IPS-20b (cell line): ENCODE results near the gene NUMA1.

Experiments
- H3K27ac ChIP-seq: one replicate; pipeline ENCODE4 v1.5.1; 2013; ENCODE audit warnings: low read length
- H3K27me3 ChIP-seq: 2 replicates; pipeline ENCODE4 v1.6.1; 2013; ENCODE audit warnings: mild to moderate bottlenecking, low read length, inconsistent platforms; ENCODE audit not compliant: insufficient read depth
- H3K36me3 ChIP-seq: 2 replicates; pipeline ENCODE4 v1.6.1; 2013; ENCODE audit warnings: low read depth, mild to moderate bottlenecking, inconsistent platforms, low read length, moderate library complexity; ENCODE audit not compliant: insufficient read depth
- H3K4me1 ChIP-seq: 2 replicates; pipeline ENCODE4 v1.6.1; 2013; ENCODE audit warnings: mild to moderate bottlenecking, control low read depth, inconsistent platforms, low read length, moderate library complexity; ENCODE audit not compliant: insufficient read depth
- H3K4me3 ChIP-seq: 2 replicates; pipeline ENCODE4 v1.5.1; 2013; ENCODE audit warnings: mild to moderate bottlenecking, low read length, inconsistent platforms
- H3K9ac ChIP-seq: 2 replicates; pipeline ENCODE4 v1.6.1; 2013; ENCODE audit warnings: low read depth, mild to moderate bottlenecking, inconsistent platforms, low read length, moderate library complexity
- H3K9me3 ChIP-seq: 2 replicates; pipeline ENCODE4 v1.6.1; 2013; ENCODE audit warnings: mild to moderate bottlenecking, low read depth, low read length, inconsistent platforms; ENCODE audit not compliant: insufficient read depth

The NUMA1 gene

GRCh38 chr11:72012091-72012630, 68.2 kb downstream of the NUMA1 start:
- peaks cover 98% of the 10 kb centered on the region for H3K36me3 ChIP-seq
- H3K4me1 ChIP-seq = no peaks in the 10 kb centered on the region
- H3K27ac ChIP-seq = no peak overlapping the region
- no peak overlapping the region for H3K4me3 ChIP-seq
- H3K27me3 ChIP-seq = no peaks in the 10 kb centered on the region
- H3K9me3 ChIP-seq = no peaks in the 10 kb centered on the region
- no peak overlapping the region for H3K9ac ChIP-seq

GRCh38 chr11:72010529-72011233, 69.7 kb downstream of the NUMA1 start:
- peaks cover 98% of the 10 kb centered on the region for H3K36me3 ChIP-seq
- no peak overlapping the region for H3K27ac ChIP-seq
- H3K27me3 ChIP-seq = no peaks in the 10 kb centered on the region
- H3K4me1 ChIP-seq = no peaks in the 10 kb centered on the region
- H3K9me3 ChIP-seq = no peaks in the 10 kb centered on the region
- H3K9ac ChIP-seq = no peak overlapping the region
- no peak overlapping the region for H3K4me3 ChIP-seq

- no peak overlapping the region for H3K4me3 ChIP-seq
- no peaks in the 10 kb centered on the region for H3K4me1 ChIP-seq
- H3K27me3 ChIP-seq = no peaks in the 10 kb centered on the region
- H3K9me3 ChIP-seq = no peaks in the 10 kb centered on the region
- no peak overlapping the region for H3K27ac ChIP-seq
- peaks cover 98% of the 10 kb centered on the region for H3K36me3 ChIP-seq
- H3K9ac ChIP-seq = no peak overlapping the region
These were observed 71.2 kb downstream of the NUMA1 start for GRCh38 chr11:72009156-72009555.

- peaks cover 98% of the 10 kb centered on the region for H3K36me3 ChIP-seq
- no peaks in the 10 kb centered on the region for H3K9me3 ChIP-seq
- no peak overlapping the region for H3K27ac ChIP-seq
- H3K4me3 ChIP-seq = no peak overlapping the region
- no peaks in the 10 kb centered on the region for H3K4me1 ChIP-seq
- no peak overlapping the region for H3K9ac ChIP-seq
- H3K27me3 ChIP-seq = no peaks in the 10 kb centered on the region
These were observed 71.6 kb downstream of the NUMA1 start for GRCh38 chr11:72008728-72009127.

- Histone ChIP-seq H3K4me1 (no peaks in the 10 kb centered on the region), H3K36me3 (peaks cover 98% of the 10 kb centered on the region), H3K4me3 (no peak overlapping the region), H3K9ac (no peak overlapping the region), H3K27me3 (no peaks in the 10 kb centered on the region), H3K27ac (no peak overlapping the region), H3K9me3 (no peaks in the 10 kb centered on the region)
These were observed 72.8 kb downstream of the NUMA1 start for GRCh38 chr11:72007587-72007986.

GRCh38 chr11:72007089-72007476, 73.3 kb downstream of the NUMA1 start:
- no peak overlapping the region for H3K4me3 ChIP-seq

GRCh38 chr11:72006309-72007088, 73.8 kb downstream of the NUMA1 start:
- Histone ChIP-seq H3K4me1 (no peaks in the 10 kb centered on the region), H3K9ac (no peak overlapping the region), H3K27ac (no peak overlapping the region), H3K9me3 (no peaks in the 10 kb centered on the region), H3K4me3 (no peak overlapping the region), H3K27me3 (no peaks in the 10 kb centered on the region), H3K36me3 (peaks cover 95% of the 10 kb centered on the region)

More at GRCh38 chr11:72007089-72007476, 73.3 kb downstream of the NUMA1 start:
- H3K27me3 ChIP-seq = no peaks in the 10 kb centered on the region
- no peak overlapping the region for H3K27ac ChIP-seq
- H3K36me3 ChIP-seq = peaks cover 98% of the 10 kb centered on the region
- no peaks in the 10 kb centered on the region for H3K9me3 ChIP-seq
- no peak overlapping the region for H3K9ac ChIP-seq
- no peaks in the 10 kb centered on the region for H3K4me1 ChIP-seq

- H3K27me3 ChIP-seq = no peaks in the 10 kb centered on the region
- no peaks in the 10 kb centered on the region for H3K4me1 ChIP-seq
- peaks cover 94% of the 10 kb centered on the region for H3K36me3 ChIP-seq
- H3K9me3 ChIP-seq = no peaks in the 10 kb centered on the region
- H3K4me3 ChIP-seq = no peak overlapping the region
- no peak overlapping the region for H3K27ac ChIP-seq
- no peak overlapping the region for H3K9ac ChIP-seq
These were observed 74.7 kb downstream of the NUMA1 start for GRCh38 chr11:72005347-72006260.

- Histone ChIP-seq H3K9ac (no peak overlapping the region), H3K9me3 (no peaks in the 10 kb centered on the region), H3K27ac (no peak overlapping the region), H3K4me1 (no peaks in the 10 kb centered on the region), H3K27me3 (no peaks in the 10 kb centered on the region), H3K4me3 (no peak overlapping the region), H3K36me3 (peaks cover 90% of the 10 kb centered on the region)
These were observed 75.6 kb downstream of the NUMA1 start for GRCh38 chr11:72004515-72005346.

- Histone ChIP-seq H3K9ac (no peak overlapping the region), H3K4me3 (no peak overlapping the region), H3K27me3 (no peaks in the 10 kb centered on the region), H3K9me3 (no peaks in the 10 kb centered on the region), H3K27ac (no peak overlapping the region), H3K4me1 (no peaks in the 10 kb centered on the region), H3K36me3 (peaks cover 86% of the 10 kb centered on the region)
These were observed 76.6 kb downstream of the NUMA1 start for GRCh38 chr11:72003776-72004171.
